Stimulated activated CD4-positive, alpha-beta T cell treated with anti-CD3 and anti-CD28 coated beads, Interleukin-1b, Interleukin-23, amount 100 ng/mL, for 4 hours (primary cell): ENCODE measurements around the gene KCTD16.

Source experiments
- DNase-seq, 2 donors: peaks; one replicate each; pipeline ENCODE4 v3.0.0-alpha.2; 2020; ENCODE audit warnings: low read depth in 2 of 2

The KCTD16 gene

DNA sequence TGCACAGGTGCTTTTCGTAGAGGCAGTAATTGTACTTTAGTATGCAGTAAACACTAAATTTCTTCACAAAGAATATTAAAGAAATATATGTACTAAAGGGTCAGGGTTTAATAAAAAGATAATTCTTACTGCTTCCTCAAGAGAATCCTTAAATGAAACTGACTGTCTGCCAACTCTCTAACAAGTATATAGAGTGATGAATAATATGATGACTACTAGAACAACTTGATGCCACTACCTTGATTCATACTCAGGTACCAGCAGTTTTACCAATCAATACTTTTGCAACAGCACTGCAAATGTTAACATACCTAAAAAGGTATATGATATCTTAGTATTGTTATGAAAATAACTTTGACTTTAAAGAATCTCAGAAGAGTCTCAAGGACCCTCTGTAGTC, 4.0 kb upstream of the KCTD16 start:
- DNase-seq: no peak

DNA sequence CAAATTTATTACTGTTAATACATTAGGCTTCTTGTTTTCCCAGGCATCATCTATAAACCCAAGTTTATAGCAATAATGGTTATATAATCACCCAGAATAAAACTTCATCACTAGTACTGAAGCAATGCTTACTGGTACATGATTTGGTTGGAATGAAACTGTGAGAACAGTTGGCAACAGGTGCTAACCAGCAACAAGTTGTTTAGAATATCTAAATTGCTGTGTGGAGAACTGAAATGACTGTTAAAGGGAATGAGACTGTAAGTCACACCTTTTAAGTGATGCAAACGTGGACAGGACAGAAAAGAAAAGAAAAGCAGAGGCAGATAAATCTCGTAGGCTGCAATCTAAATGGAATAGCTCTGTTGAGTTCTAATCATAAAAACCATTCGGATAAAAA, 2.7 kb upstream of the KCTD16 start:
- DNase-seq: no peak

- no peak for DNase-seq
Observed at GRCh38 chr5:144169904-144170275, 783 bp upstream of the KCTD16 start.

- no peak for DNase-seq
Observed at GRCh38 chr5:144173766-144174165, 3.1 kb downstream of the KCTD16 start.

DNA sequence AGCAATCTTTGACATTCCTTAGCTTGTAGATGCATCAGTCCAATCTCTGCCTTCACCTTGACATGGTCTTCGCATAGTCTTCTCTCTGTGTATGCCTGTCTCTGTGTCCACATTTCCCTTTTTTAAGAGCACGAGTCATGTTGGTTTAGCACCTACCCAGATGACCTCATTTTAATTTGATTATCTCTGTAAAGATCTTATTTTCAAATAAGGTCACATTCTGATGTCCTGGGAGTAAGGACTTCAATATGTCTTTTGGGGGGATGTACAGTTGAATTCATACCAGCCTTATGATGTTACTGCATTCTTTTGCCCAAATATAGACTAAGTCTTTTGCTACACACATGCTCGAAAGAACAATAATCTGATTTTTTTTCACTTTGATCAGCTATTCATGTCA, 6.9 kb downstream of the KCTD16 start:
- DNase-seq: no peak

DNA sequence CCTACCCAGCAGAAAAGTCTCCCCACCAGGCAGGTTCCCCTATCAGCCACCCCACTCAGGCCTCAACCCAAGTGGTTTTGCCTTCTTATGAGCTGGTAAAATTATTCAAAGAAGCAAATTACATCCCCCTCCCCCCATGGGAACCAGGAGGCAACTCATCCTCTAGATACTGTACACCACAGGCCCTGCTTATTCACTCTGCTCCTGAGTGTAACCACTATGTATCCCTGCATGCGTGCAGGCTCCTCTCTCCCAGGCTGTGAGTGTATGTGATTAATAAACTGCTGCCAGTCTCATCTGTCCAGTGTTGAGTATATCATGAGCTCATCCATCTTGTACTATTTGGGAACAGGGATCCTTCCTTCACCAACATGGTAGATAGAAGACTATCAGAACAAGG, 8.6 kb downstream of the KCTD16 start:
- DNase-seq: no peak

DNA sequence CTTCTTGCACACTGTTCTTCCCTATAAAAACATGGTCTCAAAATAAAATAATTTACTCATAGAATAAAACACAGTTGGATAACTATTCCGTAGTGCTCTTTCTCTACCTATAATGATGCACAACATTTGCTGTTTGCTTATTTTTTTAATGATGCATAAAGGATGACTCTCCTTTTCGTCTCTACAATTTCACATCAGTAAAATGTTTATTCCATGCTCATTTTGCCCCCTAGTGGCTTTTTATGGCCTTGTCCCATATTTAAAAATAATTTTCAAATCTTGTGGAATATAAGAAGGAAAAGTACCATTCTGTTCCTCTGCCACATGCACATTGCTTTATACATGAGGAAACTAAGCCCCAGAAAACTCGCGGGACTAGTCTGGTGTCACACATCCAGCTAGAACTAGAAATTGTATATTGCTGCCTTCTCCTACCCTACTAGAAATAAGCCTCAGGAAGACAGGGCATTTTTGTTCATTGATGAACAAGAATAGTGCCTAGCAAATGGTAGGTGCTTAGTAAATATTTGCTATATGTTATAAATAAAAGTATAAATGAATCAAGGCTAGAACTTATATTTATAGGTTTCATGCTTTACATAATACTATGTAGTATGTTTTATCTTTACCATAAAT, 12.7 kb downstream of the KCTD16 start:
- no peak for DNase-seq

DNA sequence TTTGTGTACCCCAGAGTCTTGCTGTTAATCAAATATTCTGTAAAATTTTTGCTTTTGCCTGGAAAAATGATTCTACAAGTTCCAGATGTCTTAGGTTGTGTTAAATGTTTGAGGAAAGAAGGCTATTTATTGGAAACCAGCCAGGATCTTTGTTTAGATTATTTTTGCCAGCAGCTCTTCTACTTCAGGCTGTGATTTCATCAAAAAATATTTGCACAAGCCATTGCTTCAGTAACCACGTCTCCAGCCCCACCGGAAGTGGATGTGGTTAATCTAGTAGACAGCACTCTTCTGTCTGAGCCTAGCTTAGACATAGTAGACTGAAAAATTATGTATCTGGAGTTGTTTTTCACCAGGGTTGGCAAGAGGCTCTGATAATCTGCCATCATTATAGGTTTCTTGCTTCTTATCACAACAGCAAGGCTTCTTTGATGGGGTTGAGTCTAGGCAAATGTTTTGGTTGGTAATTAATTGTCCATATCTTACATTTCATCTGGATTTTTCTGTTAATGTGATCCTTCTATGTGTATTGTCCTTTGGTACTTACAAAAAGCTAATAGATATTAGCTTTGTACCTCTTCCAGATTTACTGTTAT, 17.1 kb downstream of the KCTD16 start:
- peak in 1 of 2 donors; percentile 61 for DNase-seq

GRCh38 chr5:144189800-144190429, 19.2 kb downstream of the KCTD16 start:
- DNase-seq: peak; percentile 44 to 70

DNA sequence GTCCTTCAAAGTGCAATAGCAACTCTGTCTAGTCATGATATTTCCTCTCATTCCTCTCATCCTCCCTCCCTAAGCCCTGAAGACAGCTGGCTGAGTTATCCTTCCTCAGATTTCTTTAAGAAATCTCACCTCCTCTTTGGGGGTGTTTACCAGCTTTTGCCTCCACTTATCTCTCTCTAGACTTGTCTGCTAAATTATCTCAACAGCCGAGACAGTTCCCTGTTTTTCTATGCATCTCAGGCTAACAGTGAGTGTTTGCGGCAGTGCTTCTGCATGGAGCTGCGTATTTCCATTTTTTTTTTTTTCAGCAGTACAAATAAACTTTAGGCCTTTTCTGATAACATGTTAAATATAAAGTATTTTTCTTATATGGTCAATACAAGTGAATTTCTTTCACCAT, 20.9 kb downstream of the KCTD16 start:
- no peak for DNase-seq

DNA sequence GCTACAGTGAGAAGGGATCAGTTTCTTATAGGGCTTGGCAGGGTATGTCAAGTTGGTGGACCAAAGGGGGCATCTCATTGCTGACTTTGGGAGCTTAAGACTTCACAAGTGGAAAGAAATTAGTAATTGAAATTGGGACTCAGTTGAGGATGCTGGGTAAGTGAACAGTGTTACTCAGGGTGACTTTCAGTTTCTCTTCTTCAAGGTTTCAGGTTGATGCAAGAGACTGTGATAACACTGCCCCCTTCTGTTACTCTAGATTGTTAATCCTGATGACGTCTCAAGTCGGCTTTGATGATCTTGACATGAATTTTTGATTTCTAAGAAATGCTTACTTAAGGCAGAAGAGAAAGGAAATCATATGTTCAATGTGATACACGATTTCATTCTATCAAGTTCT, 21.3 kb downstream of the KCTD16 start:
- DNase-seq: peak in 1 of 2 donors; percentile 25

DNA sequence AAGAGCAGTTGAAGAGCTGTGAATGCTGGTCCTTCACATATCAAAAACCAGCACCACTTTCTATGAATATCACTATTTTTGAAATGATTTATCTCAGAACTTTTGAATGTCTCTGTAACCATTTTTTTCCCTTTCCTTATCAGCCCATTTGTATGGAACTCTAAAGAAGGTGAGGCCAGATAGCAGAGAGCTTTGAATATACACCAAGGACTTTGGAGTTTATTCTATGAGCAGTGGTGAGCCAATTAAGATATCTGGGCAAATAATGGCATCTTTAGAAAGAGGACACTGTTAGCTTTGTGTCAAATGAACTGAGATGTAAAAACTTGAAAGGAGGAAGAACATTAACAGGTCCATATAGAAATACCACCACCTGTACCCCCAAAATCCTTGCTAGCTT, 22.0 kb downstream of the KCTD16 start:
- DNase-seq: no peak

GRCh38 chr5:144194144-144194543, 23.5 kb downstream of the KCTD16 start:
- no peak for DNase-seq

- DNase-seq: no peak
Observed at GRCh38 chr5:144195448-144195847, 24.8 kb downstream of the KCTD16 start.

GRCh38 chr5:144196612-144197011, 25.9 kb downstream of the KCTD16 start:
- DNase-seq: no peak

DNA sequence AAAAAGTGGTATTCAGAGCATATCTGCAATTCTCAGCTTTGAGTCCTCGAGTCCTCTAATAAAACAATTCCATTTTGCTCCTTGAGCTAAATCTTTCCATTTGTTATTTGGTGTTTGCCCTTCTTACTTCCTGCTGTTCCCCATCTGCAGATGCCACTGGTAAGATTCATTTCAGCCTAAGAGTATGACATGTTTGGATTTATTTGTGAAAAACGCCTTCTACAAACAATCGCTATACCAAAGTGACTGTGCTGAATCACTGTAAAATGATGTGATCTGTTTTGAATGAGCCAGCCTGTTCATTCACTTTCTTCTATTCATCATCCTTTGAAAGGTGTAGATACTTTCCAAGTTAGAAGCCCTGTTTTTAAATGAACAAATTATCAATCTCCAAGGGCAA, 27.7 kb downstream of the KCTD16 start:
- DNase-seq: no peak

DNA sequence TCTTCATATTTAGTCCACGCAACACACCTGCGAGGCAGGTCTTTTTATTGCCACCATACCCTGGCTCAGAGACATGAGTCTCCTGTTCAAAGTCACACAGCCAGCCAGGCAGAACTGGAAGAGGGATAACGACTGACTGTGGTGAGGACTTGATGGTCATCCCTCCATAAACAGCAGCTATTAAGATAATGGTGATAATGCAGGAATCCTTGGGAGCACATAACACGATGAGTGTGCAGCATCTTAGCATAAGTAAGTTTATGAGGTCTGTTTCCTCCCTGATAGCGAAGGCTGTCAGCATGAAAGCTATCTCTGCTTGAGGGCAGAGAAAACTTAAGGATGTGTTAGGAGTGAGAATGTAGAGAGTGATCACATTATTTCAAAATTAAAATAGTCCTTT, 30.9 kb downstream of the KCTD16 start:
- no peak for DNase-seq

- no peak for DNase-seq
Observed at GRCh38 chr5:144202072-144202471, 31.4 kb downstream of the KCTD16 start.

- no peak for DNase-seq
Observed at GRCh38 chr5:144202726-144203125, 32.1 kb downstream of the KCTD16 start.

GRCh38 chr5:144203750-144204596, 33.3 kb downstream of the KCTD16 start:
- DNase-seq: peak in 1 of 2 donors; percentile 38

GRCh38 chr5:144205141-144205551, 34.5 kb downstream of the KCTD16 start:
- DNase-seq: no peak

DNA sequence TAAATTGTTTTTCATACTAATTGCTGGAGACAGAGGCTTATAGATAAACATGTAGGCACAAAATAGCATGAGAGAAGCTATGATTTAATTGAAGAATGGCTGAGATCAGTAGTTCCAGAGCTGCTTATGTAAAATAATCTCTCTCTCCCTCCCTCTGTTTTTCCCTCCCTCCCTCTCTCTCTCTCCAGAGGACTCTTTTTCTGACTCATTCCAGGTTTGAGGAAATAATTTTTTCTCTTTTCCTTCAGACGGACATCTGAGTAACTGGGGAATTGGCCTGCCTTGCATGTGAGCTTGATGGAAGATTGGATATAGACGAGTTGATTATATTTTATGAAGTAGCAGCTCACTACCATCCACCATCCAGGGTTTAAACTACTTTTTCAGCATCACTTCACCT, 35.5 kb downstream of the KCTD16 start:
- DNase-seq: no peak
